Vagina (tissue), 2 donors: ENCODE data around the gene LCE4A. TPM values are rescaled to one million over a fixed set of nuclear protein-coding genes. Genes with fewer than 3 reads are reported as not detected.

Source experiments
- DNase-seq, 2 donors: peaks; one replicate each; pipeline ENCODE4 v3.0.0-alpha.2; 2017; ENCODE audit errors: extremely low spot score in 2 of 2
- H3K27ac ChIP-seq: fragments of 200-600 bp; sonication (generic); one replicate; pipeline ENCODE4 v1.5.1; 2019
- H3K27me3 ChIP-seq: fragments of 200-600 bp; sonication (generic); one replicate; pipeline ENCODE4 v1.5.1; 2019
- H3K36me3 ChIP-seq, 2 donors: fragments of 200-600 bp; sonication (generic); one replicate each; pipeline ENCODE4 v1.5.1; 2017 to 2019
- H3K4me1 ChIP-seq: fragments of 200-600 bp; sonication (generic); one replicate; pipeline ENCODE4 v1.5.1; 2019
- H3K4me3 ChIP-seq, 2 donors: fragments of 200-600 bp; sonication (generic); 1 replicate in 1 of 2; 2 replicates in 1 of 2; pipeline ENCODE4 v1.5.1; 2016 to 2019
- H3K9me3 ChIP-seq: fragments of 200-600 bp; sonication (generic); one replicate; pipeline ENCODE4 v1.5.1; 2019
- POLR2A ChIP-seq, 2 donors: fragments of 450-650 bp; IDR thresholded peaks; one replicate each; pipeline ENCODE4 v1.6.1; 2017; ENCODE audit warnings: antibody characterized with exemption in 2 of 2, mild to moderate bottlenecking in 2 of 2, moderate library complexity in 2 of 2
- POLR2AphosphoS5 ChIP-seq, 2 donors: sonication (generic); formaldehyde crosslinking; IDR thresholded peaks; one replicate each; pipeline ENCODE4 v1.9.0; 2017; ENCODE audit warnings: antibody characterized with exemption in 2 of 2, mild to moderate bottlenecking in 2 of 2, low read depth in 1 of 2; ENCODE audit not compliant: insufficient read depth in 1 of 2
- intact Hi-C: fragments of 100-400 bp; cut with DNase I; formaldehyde crosslinking; loops from one replicate; pipeline ENCODE4 v1.15.1; 2023
- total RNA-seq: library from RNA; depleted of rRNA; stranded (reverse); fragments of >200 nt; gene quantifications from one replicate; pipeline ENCODE4 v1.2.3, GENCODE V29; 2016
- TF ChIP-seq, protein P1 (sequence below), 3 experiments: fragments of 450-650 bp in 2 of 3; fragments of 200-600 bp in 1 of 3; sonication (generic) in 1 of 3; IDR thresholded peaks; one replicate each; pipeline ENCODE4 v1.5.1; 2017 to 2019; ENCODE audit warnings: antibody characterized with exemption in 3 of 3, mild to moderate bottlenecking in 2 of 3, moderate library complexity in 2 of 3

LCE4A gene
- total RNA-seq, 1 donor from 2014 or later = not detected

DNA sequence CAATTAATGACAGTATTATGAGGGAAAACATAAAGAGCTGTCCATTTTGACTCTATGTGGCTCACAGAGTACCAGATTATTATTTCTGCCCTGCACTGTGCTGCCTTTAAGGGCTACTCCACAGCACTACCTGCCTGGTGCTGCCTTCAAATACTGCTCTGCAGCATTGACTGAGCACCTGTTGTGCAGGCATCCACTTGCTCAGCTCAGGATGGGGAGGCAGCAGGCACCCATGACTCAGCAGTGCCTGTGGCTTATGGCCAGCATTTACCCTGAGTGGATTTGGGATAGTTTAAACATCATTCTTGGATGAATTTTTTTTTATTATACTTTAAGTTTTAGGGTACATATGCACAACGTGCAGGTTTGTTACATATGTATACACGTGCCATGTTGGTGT is 48.9 kb downstream of the LCE4A start:
- H3K9me3 ChIP-seq = no peaks in the 10 kb centered on the region
- no peak for TF ChIP-seq POLR2AphosphoS5 (IDR thresholded peaks at IDR 0.05; ENCODE audit: insufficient read depth in 1 of 2, low read depth in 1 of 2)
- TF ChIP-seq, protein P1, sequence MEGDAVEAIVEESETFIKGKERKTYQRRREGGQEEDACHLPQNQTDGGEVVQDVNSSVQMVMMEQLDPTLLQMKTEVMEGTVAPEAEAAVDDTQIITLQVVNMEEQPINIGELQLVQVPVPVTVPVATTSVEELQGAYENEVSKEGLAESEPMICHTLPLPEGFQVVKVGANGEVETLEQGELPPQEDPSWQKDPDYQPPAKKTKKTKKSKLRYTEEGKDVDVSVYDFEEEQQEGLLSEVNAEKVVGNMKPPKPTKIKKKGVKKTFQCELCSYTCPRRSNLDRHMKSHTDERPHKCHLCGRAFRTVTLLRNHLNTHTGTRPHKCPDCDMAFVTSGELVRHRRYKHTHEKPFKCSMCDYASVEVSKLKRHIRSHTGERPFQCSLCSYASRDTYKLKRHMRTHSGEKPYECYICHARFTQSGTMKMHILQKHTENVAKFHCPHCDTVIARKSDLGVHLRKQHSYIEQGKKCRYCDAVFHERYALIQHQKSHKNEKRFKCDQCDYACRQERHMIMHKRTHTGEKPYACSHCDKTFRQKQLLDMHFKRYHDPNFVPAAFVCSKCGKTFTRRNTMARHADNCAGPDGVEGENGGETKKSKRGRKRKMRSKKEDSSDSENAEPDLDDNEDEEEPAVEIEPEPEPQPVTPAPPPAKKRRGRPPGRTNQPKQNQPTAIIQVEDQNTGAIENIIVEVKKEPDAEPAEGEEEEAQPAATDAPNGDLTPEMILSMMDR (IDR thresholded peaks at IDR 0.05) = no peak
- no peak for TF ChIP-seq POLR2A (IDR thresholded peaks at IDR 0.05)
- intact Hi-C loops = no loop called here
- no peak for DNase-seq
- H3K27ac ChIP-seq = no peak overlapping the region
- no peak overlapping the region for H3K4me3 ChIP-seq
- no peaks in the 10 kb centered on the region for H3K36me3 ChIP-seq
- H3K4me1 ChIP-seq = no peaks in the 10 kb centered on the region
- H3K27me3 ChIP-seq = no peaks in the 10 kb centered on the region

DNA sequence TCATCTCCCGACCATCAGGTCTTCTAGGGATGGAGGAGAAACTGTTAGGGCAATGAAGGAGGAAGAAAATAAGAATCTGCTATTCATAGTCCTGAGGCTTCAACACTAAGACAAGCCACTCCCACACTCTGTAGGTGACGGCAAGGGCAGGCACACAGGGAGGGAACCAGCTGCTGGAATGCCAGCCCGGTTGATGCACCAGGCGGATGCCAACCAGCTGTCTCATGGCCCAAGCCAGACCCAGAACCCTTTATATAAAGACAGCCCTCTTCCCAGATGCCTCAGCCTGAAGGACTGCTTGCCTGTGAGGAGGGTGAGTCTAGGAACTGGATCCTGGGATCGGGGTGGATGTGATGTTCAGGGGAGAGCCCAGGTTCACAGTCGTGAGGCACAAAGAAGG is 49.8 kb downstream of the LCE4A start, which contains the start of gene KPRP:
KPRP (plus strand) TSS at position 279 of the 400 bp plus-strand sequence. CDS start 1,564 bp downstream, outside the sequence.
- TF ChIP-seq POLR2A (IDR thresholded peaks at IDR 0.05) (no peak), POLR2AphosphoS5 (IDR thresholded peaks at IDR 0.05; ENCODE audit: insufficient read depth in 1 of 2, low read depth in 1 of 2) (no peak)
- TF ChIP-seq, protein P1 (IDR thresholded peaks at IDR 0.05) = no peak
- H3K27ac ChIP-seq = no peak within 1 kb of the TSS
- H3K4me3 ChIP-seq = no peak within 1 kb of the TSS
- no peaks in the 10 kb centered on the region for H3K4me1 ChIP-seq
- no peaks in the 10 kb centered on the region for H3K9me3 ChIP-seq
- DNase-seq = no peak
- H3K27me3 ChIP-seq = no peaks in the 10 kb centered on the region
- intact Hi-C loops = no loop called here
- no peaks in the 10 kb centered on the region for H3K36me3 ChIP-seq

DNA sequence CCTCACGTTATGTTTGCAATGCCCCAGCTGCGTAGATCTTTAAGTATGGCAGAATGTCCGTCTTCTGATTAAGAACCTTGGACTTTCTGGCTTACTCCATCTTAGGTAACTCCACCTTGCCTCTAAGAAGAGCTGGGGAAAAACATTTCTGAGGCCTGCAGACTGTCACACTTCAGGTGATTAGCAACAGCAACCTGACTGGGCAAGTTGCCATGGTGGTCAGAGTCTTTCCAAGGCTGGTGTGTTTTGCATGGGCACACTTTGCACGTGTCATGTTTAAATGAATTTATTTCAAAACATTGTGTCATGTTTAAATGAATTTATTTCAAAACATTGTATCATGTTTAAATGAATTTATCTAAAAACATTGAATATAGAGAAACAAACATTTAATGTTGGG is 50.7 kb downstream of the LCE4A start:
- TF ChIP-seq POLR2A (IDR thresholded peaks at IDR 0.05) (no peak), POLR2AphosphoS5 (IDR thresholded peaks at IDR 0.05; ENCODE audit: insufficient read depth in 1 of 2, low read depth in 1 of 2) (no peak)
- TF ChIP-seq, protein P1 (IDR thresholded peaks at IDR 0.05) = no peak
- intact Hi-C loops = no loop called here
- Histone ChIP-seq H3K4me3 (no peak overlapping the region), H3K27me3 (no peaks in the 10 kb centered on the region), H3K9me3 (no peaks in the 10 kb centered on the region), H3K4me1 (no peaks in the 10 kb centered on the region), H3K36me3 (no peaks in the 10 kb centered on the region), H3K27ac (no peak overlapping the region)
- no peak for DNase-seq

Other genes starting within 250 kb of the LCE4A start
- gene LCE5A, start 197.4 kb upstream of the LCE4A start, total RNA-seq = not detected
- 182 TPM for gene CRCT1, start 193.7 kb upstream of the LCE4A start, total RNA-seq
- gene LCE3E, start 141.4 kb upstream of the LCE4A start, total RNA-seq = 2.2 TPM
- 57.5 TPM for gene LCE3D, start 127.6 kb upstream of the LCE4A start, total RNA-seq
- not detected for gene LCE3C, start 107.9 kb upstream of the LCE4A start, total RNA-seq
- gene LCE3B, start 94.3 kb upstream of the LCE4A start, total RNA-seq = not detected
- not detected for gene LCE3A, start 85.1 kb upstream of the LCE4A start, total RNA-seq
- gene LCE2D, start 44.8 kb upstream of the LCE4A start, total RNA-seq = not detected
- not detected for gene LCE2C, start 32.9 kb upstream of the LCE4A start, total RNA-seq
- not detected for gene LCE2B, start 22.0 kb upstream of the LCE4A start, total RNA-seq
- gene LCE2A, start 9.8 kb upstream of the LCE4A start, total RNA-seq = not detected
- 1.2 TPM for gene KPRP, start 49.9 kb downstream of the LCE4A start, total RNA-seq
- gene LCE1F, start 67.0 kb downstream of the LCE4A start, total RNA-seq = not detected
- gene LCE1E, start 78.1 kb downstream of the LCE4A start, total RNA-seq = not detected
- not detected for gene LCE1D, start 88.6 kb downstream of the LCE4A start, total RNA-seq
- not detected for gene LCE1C, start 98.5 kb downstream of the LCE4A start, total RNA-seq
- gene LCE1B, start 103.8 kb downstream of the LCE4A start, total RNA-seq = not detected
- gene LCE1A, start 119.3 kb downstream of the LCE4A start, total RNA-seq = not detected
- not detected for gene LCE6A, start 134.7 kb downstream of the LCE4A start, total RNA-seq
- gene LCE7A, start 151.8 kb downstream of the LCE4A start, total RNA-seq = not detected
- gene SMCP, start 170.2 kb downstream of the LCE4A start, total RNA-seq = not detected
- 169 TPM for gene IVL, start 200.4 kb downstream of the LCE4A start, total RNA-seq
- not detected for gene SPRR5, start 239.0 kb downstream of the LCE4A start, total RNA-seq